A549 (cell line): ENCODE data around the gene PKP4. TPM values are rescaled to one million over a fixed set of nuclear protein-coding genes. Genes with fewer than 3 reads are reported as not detected.

Source experiments
- ATAC-seq, 2 experiments: fragments of 200-7000 bp in 1 of 2; fragments of >200 bp in 1 of 2; cut with Nextera tagmentation in 1 of 2; cut with Tn5 transposase in 1 of 2; 3 replicates each; pipeline versions ENCODE4 v1.8.0 to v1.9.1; 2018 to 2020; ENCODE audit warnings: mild to moderate bottlenecking in 1 of 2, moderate library complexity in 1 of 2
- CTCF ChIA-PET: fragments of 300-600 bp; sonication (Branson Sonifier 250); formaldehyde crosslinking; extraction: SDS; loops from one replicate; lab custom pipeline; 2021; ENCODE audit warnings: antibody characterized with exemption, inconsistent platforms; lab: Yijun Ruan, JAX
- POLR2A ChIA-PET: fragments of 350-600 bp; formaldehyde crosslinking; extraction: SDS; loops from one replicate; lab custom pipeline; 2021; ENCODE audit warnings: antibody characterized with exemption, inconsistent platforms; lab: Yijun Ruan, JAX
- DNase-seq, 2 experiments: peaks; one replicate each; pipeline versions ENCODE4 v3.0.0 to v3.0.0-alpha.2; 2011 to 2016; ENCODE audit warnings: low read depth in 1 of 2, low spot score in 1 of 2
- FAIRE-seq: peaks from 2 replicates; lab custom pipeline; 2011; peaks lifted over from hg19 to GRCh38; lab: Jason Lieb, UNC
- H3K27ac ChIP-seq, 2 experiments: fragments of >200 bp; sonication (Bioruptor Twin); formaldehyde crosslinking; 3 replicates each; pipeline ENCODE4 v1.5.1; 2016 to 2017
- H3K4me1 ChIP-seq: fragments of >200 bp; sonication (Bioruptor Twin); formaldehyde crosslinking; 3 replicates; pipeline ENCODE4 v1.6.1; 2016
- H3K4me2 ChIP-seq: fragments of >200 bp; sonication (Bioruptor Twin); formaldehyde crosslinking; 3 replicates; pipeline ENCODE4 v1.6.1; 2016
- H3K4me3 ChIP-seq: fragments of >200 bp; sonication (Bioruptor Twin); formaldehyde crosslinking; 3 replicates; pipeline ENCODE4 v1.5.1; 2016
- H3K9me3 ChIP-seq: fragments of >200 bp; sonication (Bioruptor Twin); formaldehyde crosslinking; 3 replicates; pipeline ENCODE4 v1.6.1; 2016
- CBX8 ChIP-seq: fragments of 200-600 bp; sonication (generic); IDR thresholded peaks from 2 replicates; pipeline ENCODE4 v1.6.1; 2016
- CEBPB ChIP-seq, 2 experiments: fragments of >200 bp in 1 of 2; sonication (Bioruptor Twin) in 1 of 2; formaldehyde crosslinking in 1 of 2; IDR thresholded peaks; 2 replicates each; pipeline ENCODE4 v1.6.1; 2012 to 2016
- CHD2 ChIP-seq: fragments of 150-350 bp; IDR thresholded peaks from 2 replicates; pipeline ENCODE4 v1.6.1; 2014; ENCODE audit warnings: low read length; ENCODE audit not compliant: partially characterized antibody
- CHD4 ChIP-seq: fragments of 200-600 bp; sonication (generic); IDR thresholded peaks from 2 replicates; pipeline ENCODE4 v1.6.1; 2016; ENCODE audit warnings: antibody characterized with exemption, mild to moderate bottlenecking, borderline replicate concordance
- EHMT2 ChIP-seq: fragments of 200-600 bp; sonication (generic); IDR thresholded peaks from 2 replicates; pipeline ENCODE4 v1.6.1; 2016; ENCODE audit warnings: antibody characterized with exemption, low read depth, mild to moderate bottlenecking, moderate library complexity
- FOSB ChIP-seq: fragments of 250-450 bp; sonication (Bioruptor Pico); IDR thresholded peaks from 2 replicates; pipeline ENCODE4 v1.5.0; 2020; ENCODE audit warnings: mild to moderate bottlenecking, moderate library complexity
- FOXS1 ChIP-seq: fragments of 250-450 bp; sonication (Bioruptor Pico); IDR thresholded peaks from 2 replicates; pipeline ENCODE4 v1.5.0; 2020; ENCODE audit warnings: mild to moderate bottlenecking, moderate library complexity
- HDAC2 ChIP-seq: fragments of 200-600 bp; sonication (generic); IDR thresholded peaks from 2 replicates; pipeline ENCODE4 v1.6.1; 2016
- HEYL ChIP-seq: fragments of 250-450 bp; sonication (Bioruptor Pico); IDR thresholded peaks from 2 replicates; pipeline ENCODE4 v1.8.0; 2021; ENCODE audit warnings: mild to moderate bottlenecking, moderate library complexity
- HOXA7 ChIP-seq: fragments of 250-450 bp; sonication (Bioruptor Pico); IDR thresholded peaks from 2 replicates; pipeline ENCODE4 v1.5.0; 2020; ENCODE audit warnings: mild to moderate bottlenecking, moderate library complexity
- HOXB13 ChIP-seq: fragments of 250-450 bp; sonication (Bioruptor Pico); IDR thresholded peaks from 2 replicates; pipeline ENCODE4 v1.5.0; 2020; ENCODE audit warnings: low read depth, mild to moderate bottlenecking, moderate library complexity
- HOXB5 ChIP-seq: fragments of 250-450 bp; sonication (Bioruptor Pico); IDR thresholded peaks from 2 replicates; pipeline ENCODE4 v1.5.0; 2020; ENCODE audit warnings: mild to moderate bottlenecking, moderate library complexity
- KDM5A ChIP-seq: fragments of 200-600 bp; sonication (generic); IDR thresholded peaks from 2 replicates; pipeline ENCODE4 v1.6.1; 2016; ENCODE audit warnings: antibody characterized with exemption, mild to moderate bottlenecking
- MAZ ChIP-seq: fragments of 150-350 bp; IDR thresholded peaks from 2 replicates; pipeline ENCODE4 v1.6.1; 2014; ENCODE audit warnings: antibody characterized with exemption, low read depth, low read length, borderline replicate concordance
- NFE2L2 ChIP-seq: fragments of 150-350 bp; conservative IDR thresholded peaks from 2 replicates; pipeline ENCODE4 v1.6.1; 2014; ENCODE audit warnings: low read length
- NPAS2 ChIP-seq: fragments of 250-450 bp; sonication (Bioruptor Pico); IDR thresholded peaks from 2 replicates; pipeline ENCODE4 v1.8.0; 2022; ENCODE audit warnings: mild to moderate bottlenecking, moderate library complexity, borderline replicate concordance
- PHF8 ChIP-seq: fragments of 200-600 bp; sonication (generic); IDR thresholded peaks from 2 replicates; pipeline ENCODE4 v1.6.1; 2016; ENCODE audit warnings: low read depth, mild to moderate bottlenecking, antibody characterized with exemption, moderate library complexity, borderline replicate concordance
- POLR2AphosphoS2 ChIP-seq: conservative IDR thresholded peaks from 2 replicates; pipeline ENCODE4 v1.6.1; 2012; ENCODE audit warnings: low read length, improper control_type of control experiment, inconsistent platforms
- RCOR1 ChIP-seq: fragments of 150-350 bp; IDR thresholded peaks from 2 replicates; pipeline ENCODE4 v1.6.1; 2014; ENCODE audit warnings: antibody characterized with exemption, low read length, low read depth
- RFX5 ChIP-seq: fragments of 450-650 bp; IDR thresholded peaks from 2 replicates; pipeline ENCODE4 v1.7.1; 2014; ENCODE audit warnings: antibody characterized with exemption, mild to moderate bottlenecking, moderate library complexity
- SMC3 ChIP-seq: fragments of >200 bp; sonication (Bioruptor Twin); formaldehyde crosslinking; IDR thresholded peaks from 3 replicates; pipeline ENCODE4 v1.6.1; 2018; ENCODE audit warnings: inconsistent platforms
- TFCP2L1 ChIP-seq: fragments of 250-450 bp; sonication (Bioruptor Pico); IDR thresholded peaks from 2 replicates; pipeline ENCODE4 v1.5.0; 2021; ENCODE audit warnings: mild to moderate bottlenecking
- TP53 ChIP-seq: fragments of 250-450 bp; sonication (Bioruptor Pico); IDR thresholded peaks from 2 replicates; pipeline ENCODE4 v1.5.0; 2021; ENCODE audit warnings: mild to moderate bottlenecking, moderate library complexity
- ZFP36 ChIP-seq: fragments of 450-650 bp; IDR thresholded peaks from 2 replicates; pipeline ENCODE4 v1.6.1; 2014; ENCODE audit warnings: borderline replicate concordance; ENCODE audit not compliant: partially characterized antibody
- ZNF302 ChIP-seq: fragments of 250-450 bp; sonication (Bioruptor Pico); IDR thresholded peaks from 2 replicates; pipeline ENCODE4 v1.9.0; 2021; ENCODE audit warnings: inconsistent platforms, mild to moderate bottlenecking, moderate library complexity
- ZSCAN20 ChIP-seq: fragments of 250-450 bp; sonication (Bioruptor Pico); IDR thresholded peaks from 2 replicates; pipeline ENCODE4 v1.8.0; 2022; ENCODE audit warnings: mild to moderate bottlenecking, moderate library complexity
- WGBS: methylation state at CpG from one replicate; pipeline ENCODE4 v1.1.6; 2017; ENCODE audit errors: missing lambda C conversion rate; 5-methylcytosine and 5-hydroxymethylcytosine counted together
- polyA plus RNA-seq, 4 experiments: library from polyadenylated mRNA; depleted of rRNA in 3 of 4; stranded (reverse); fragments of >200 nt; fragmentation: RNase III in 1 of 4; extraction: RNeasy Plus Mini Kit Qiagen cat#74134 plus additional on column Dnase treatment in 1 of 4; gene quantifications; 2 replicates in 3 of 4; 3 replicates in 1 of 4; pipeline ENCODE4 v1.2.3, GENCODE V29; 2011 to 2017
- TF ChIP-seq, protein P1 (sequence below): fragments of 200-600 bp; sonication (generic); IDR thresholded peaks from 2 replicates; pipeline ENCODE4 v1.6.1; 2016; ENCODE audit warnings: antibody characterized with exemption, mild to moderate bottlenecking, moderate library complexity
- TF ChIP-seq, protein P2 (sequence below): IDR thresholded peaks from 2 replicates; pipeline ENCODE4 v1.6.1; 2012
- TF ChIP-seq, protein P3 (sequence below): IDR thresholded peaks from 2 replicates; pipeline ENCODE4 v1.6.1; 2012; ENCODE audit warnings: low read depth, borderline replicate concordance
- TF ChIP-seq, protein P4 (sequence below): fragments of 250-450 bp; sonication (Bioruptor Pico); IDR thresholded peaks from 2 replicates; pipeline ENCODE4 v1.5.0; 2021; ENCODE audit warnings: mild to moderate bottlenecking, moderate library complexity, borderline replicate concordance
- TF ChIP-seq, protein P5 (sequence below): fragments of >200 bp; sonication (Bioruptor Twin); formaldehyde crosslinking; IDR thresholded peaks from 2 replicates; pipeline ENCODE4 v1.6.1; 2016
- TF ChIP-seq, protein P6 (sequence below): IDR thresholded peaks from 2 replicates; pipeline ENCODE4 v1.6.1; 2012

The PKP4 gene
- polyA plus RNA-seq, 2 of the 4 experiments (the other 2 are of a cell fraction) = 27.0 to 56.6 TPM

DNA sequence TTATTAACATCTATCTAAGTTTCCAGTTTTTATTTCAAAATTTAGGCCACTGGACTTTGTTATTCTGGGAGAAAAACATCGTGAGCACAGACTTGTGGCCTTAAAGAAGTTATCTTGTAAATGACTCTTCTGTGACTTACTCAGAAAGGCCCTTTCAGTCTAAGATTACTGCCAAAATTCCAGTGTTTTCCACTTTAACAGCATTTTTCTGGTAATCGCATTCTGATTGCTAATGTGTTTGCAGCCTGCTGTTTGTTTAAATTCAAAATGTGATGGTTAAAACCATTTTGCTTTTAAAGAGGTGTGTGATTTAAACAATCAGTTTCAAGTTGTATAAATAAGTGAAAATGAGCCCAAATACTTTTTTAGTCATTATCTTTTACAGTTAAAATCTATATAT lies 201.6 kb downstream of the PKP4 start:
- Histone ChIP-seq H3K4me2 (no peak overlapping the region), H3K27ac (no peak overlapping the region), H3K4me1 (no peaks in the 10 kb centered on the region), H3K4me3 (no peak overlapping the region), H3K9me3 (no peaks in the 10 kb centered on the region)
- DNase-seq = no peak
- no peak for ATAC-seq
- no peak for FAIRE-seq
- ChIA-PET CTCF (interaction anchor here (1.0 kb wide), 1 partner anchor 66 kb away, joined by 3 read pairs; no protein-coding TSS in a partner anchor), POLR2A (no interaction called here)
- TF ChIP-seq NFE2L2 = no peak
- TF ChIP-seq HOXA7 (CRISPR knock-in tag) = no peak
- no peak for TF ChIP-seq NPAS2
- TF ChIP-seq KDM5A = no peak
- no peak for TF ChIP-seq MAZ
- TF ChIP-seq HDAC2 = no peak
- TF ChIP-seq, protein P1, sequence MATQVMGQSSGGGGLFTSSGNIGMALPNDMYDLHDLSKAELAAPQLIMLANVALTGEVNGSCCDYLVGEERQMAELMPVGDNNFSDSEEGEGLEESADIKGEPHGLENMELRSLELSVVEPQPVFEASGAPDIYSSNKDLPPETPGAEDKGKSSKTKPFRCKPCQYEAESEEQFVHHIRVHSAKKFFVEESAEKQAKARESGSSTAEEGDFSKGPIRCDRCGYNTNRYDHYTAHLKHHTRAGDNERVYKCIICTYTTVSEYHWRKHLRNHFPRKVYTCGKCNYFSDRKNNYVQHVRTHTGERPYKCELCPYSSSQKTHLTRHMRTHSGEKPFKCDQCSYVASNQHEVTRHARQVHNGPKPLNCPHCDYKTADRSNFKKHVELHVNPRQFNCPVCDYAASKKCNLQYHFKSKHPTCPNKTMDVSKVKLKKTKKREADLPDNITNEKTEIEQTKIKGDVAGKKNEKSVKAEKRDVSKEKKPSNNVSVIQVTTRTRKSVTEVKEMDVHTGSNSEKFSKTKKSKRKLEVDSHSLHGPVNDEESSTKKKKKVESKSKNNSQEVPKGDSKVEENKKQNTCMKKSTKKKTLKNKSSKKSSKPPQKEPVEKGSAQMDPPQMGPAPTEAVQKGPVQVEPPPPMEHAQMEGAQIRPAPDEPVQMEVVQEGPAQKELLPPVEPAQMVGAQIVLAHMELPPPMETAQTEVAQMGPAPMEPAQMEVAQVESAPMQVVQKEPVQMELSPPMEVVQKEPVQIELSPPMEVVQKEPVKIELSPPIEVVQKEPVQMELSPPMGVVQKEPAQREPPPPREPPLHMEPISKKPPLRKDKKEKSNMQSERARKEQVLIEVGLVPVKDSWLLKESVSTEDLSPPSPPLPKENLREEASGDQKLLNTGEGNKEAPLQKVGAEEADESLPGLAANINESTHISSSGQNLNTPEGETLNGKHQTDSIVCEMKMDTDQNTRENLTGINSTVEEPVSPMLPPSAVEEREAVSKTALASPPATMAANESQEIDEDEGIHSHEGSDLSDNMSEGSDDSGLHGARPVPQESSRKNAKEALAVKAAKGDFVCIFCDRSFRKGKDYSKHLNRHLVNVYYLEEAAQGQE = no peak
- no peak for TF ChIP-seq TFCP2L1 (CRISPR knock-in tag)
- no peak for TF ChIP-seq PHF8
- TF ChIP-seq CHD2 = no peak
- TF ChIP-seq, protein P2, sequence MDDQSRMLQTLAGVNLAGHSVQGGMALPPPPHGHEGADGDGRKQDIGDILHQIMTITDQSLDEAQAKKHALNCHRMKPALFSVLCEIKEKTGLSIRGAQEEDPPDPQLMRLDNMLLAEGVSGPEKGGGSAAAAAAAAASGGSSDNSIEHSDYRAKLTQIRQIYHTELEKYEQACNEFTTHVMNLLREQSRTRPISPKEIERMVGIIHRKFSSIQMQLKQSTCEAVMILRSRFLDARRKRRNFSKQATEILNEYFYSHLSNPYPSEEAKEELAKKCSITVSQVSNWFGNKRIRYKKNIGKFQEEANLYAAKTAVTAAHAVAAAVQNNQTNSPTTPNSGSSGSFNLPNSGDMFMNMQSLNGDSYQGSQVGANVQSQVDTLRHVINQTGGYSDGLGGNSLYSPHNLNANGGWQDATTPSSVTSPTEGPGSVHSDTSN = no peak
- TF ChIP-seq, protein P3, sequence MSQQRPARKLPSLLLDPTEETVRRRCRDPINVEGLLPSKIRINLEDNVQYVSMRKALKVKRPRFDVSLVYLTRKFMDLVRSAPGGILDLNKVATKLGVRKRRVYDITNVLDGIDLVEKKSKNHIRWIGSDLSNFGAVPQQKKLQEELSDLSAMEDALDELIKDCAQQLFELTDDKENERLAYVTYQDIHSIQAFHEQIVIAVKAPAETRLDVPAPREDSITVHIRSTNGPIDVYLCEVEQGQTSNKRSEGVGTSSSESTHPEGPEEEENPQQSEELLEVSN = no peak
- TF ChIP-seq, protein P4, sequence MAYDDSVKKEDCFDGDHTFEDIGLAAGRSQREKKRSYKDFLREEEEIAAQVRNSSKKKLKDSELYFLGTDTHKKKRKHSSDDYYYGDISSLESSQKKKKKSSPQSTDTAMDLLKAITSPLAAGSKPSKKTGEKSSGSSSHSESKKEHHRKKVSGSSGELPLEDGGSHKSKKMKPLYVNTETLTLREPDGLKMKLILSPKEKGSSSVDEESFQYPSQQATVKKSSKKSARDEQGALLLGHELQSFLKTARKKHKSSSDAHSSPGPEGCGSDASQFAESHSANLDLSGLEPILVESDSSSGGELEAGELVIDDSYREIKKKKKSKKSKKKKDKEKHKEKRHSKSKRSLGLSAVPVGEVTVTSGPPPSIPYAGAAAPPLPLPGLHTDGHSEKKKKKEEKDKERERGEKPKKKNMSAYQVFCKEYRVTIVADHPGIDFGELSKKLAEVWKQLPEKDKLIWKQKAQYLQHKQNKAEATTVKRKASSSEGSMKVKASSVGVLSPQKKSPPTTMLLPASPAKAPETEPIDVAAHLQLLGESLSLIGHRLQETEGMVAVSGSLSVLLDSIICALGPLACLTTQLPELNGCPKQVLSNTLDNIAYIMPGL (CRISPR knock-in tag) = no peak
- no peak for TF ChIP-seq HOXB5 (CRISPR knock-in tag)
- no peak for TF ChIP-seq SMC3
- TF ChIP-seq HEYL = no peak
- TF ChIP-seq RCOR1 = no peak
- no peak for TF ChIP-seq FOXS1 (CRISPR knock-in tag)
- no peak for TF ChIP-seq RFX5
- 92% methylated on average over 2 of the region's 2 CpGs for WGBS

DNA sequence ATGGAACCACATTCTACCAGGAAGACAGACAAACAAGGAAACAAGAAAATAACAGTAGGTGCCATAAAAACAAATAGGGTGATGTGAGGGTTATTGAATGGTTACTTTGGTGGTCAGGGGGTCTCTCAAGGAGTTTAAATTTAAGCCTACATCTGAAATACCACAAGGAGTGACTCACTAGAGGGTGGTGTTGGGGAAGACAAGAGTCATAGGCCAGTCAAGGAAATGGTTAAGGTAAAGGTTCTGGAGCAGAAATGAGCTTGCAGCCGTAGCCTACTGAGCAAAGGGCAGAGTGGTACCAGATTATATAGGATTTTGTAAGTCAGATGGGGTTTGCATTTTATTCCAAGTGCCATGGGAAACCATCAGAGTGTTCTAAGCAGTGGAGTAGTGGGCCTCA lies 202.7 kb downstream of the PKP4 start:
- DNase-seq = no peak
- Histone ChIP-seq H3K4me3 (no peak overlapping the region), H3K4me1 (no peaks in the 10 kb centered on the region), H3K4me2 (no peak overlapping the region), H3K9me3 (no peaks in the 10 kb centered on the region), H3K27ac (no peak overlapping the region)
- WGBS = 76% methylated on average over 1 of the region's 1 CpG
- no peak for FAIRE-seq
- ChIA-PET CTCF (interaction anchor here (1.0 to 1.4 kb wide), 2 partner anchors 65 to 636 kb away, joined by 3 read pairs; no protein-coding TSS in a partner anchor), POLR2A (interaction anchor here (0.6 kb wide), 1 partner anchor 8 kb away, joined by 3 read pairs; no protein-coding TSS in a partner anchor)
- no peak for ATAC-seq
- TF ChIP-seq ZSCAN20 (CRISPR knock-in tag) (no peak), MAZ (no peak), ZNF302 (CRISPR knock-in tag) (no peak), CEBPB (IDR thresholded peaks at IDR 0.05) (no peak), ZFP36 (no peak), CHD2 (no peak), CHD4 (no peak), TP53 (CRISPR knock-in tag) (no peak), HOXB13 (no peak), EHMT2 (no peak), POLR2AphosphoS2 (no peak), SMC3 (no peak), CBX8 (no peak), FOSB (CRISPR knock-in tag) (no peak), KDM5A (no peak), TFCP2L1 (CRISPR knock-in tag) (no peak), RCOR1 (no peak), HDAC2 (no peak)
- TF ChIP-seq, protein P5, sequence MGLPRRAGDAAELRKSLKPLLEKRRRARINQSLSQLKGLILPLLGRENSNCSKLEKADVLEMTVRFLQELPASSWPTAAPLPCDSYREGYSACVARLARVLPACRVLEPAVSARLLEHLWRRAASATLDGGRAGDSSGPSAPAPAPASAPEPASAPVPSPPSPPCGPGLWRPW = no peak
- TF ChIP-seq, protein P6, sequence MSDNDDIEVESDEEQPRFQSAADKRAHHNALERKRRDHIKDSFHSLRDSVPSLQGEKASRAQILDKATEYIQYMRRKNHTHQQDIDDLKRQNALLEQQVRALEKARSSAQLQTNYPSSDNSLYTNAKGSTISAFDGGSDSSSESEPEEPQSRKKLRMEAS = no peak
